Stimulated activated CD8-positive, alpha-beta memory T cell treated with anti-CD3 and anti-CD28 coated beads, Interleukin-15, amount 100 ng/mL, for 48 hours (primary cell): ENCODE results near the gene CNTN5.

Experiments
- DNase-seq, 2 donors: peaks; one replicate each; pipeline ENCODE4 v3.0.0-alpha.2; 2020; ENCODE audit warnings: low read depth in 2 of 2

Gene CNTN5

GRCh38 chr11:99614352-99614751, 593.6 kb downstream of the CNTN5 start:
- DNase-seq = no peak

DNA sequence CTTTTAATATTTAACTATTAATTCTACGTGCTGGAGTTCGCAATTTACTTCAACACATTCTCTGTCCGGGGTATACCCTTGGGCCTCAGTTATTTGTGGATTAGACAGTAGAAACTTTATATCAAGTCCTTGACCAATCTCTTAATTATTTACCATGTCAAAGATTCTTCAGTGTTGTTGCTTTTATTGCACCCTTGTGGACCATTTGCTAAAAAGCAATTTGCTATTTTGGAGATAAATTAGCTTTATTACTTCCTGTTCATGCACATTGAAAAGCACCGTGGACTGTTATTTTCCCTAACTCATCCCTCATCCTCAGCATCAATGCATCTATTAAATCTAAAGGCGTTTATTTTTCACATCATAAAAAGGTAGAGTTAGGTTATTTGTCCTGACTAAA, 609.9 kb downstream of the CNTN5 start:
- no peak for DNase-seq

- DNase-seq = no peak
These were observed 610.9 kb downstream of the CNTN5 start for GRCh38 chr11:99631618-99632017.

DNA sequence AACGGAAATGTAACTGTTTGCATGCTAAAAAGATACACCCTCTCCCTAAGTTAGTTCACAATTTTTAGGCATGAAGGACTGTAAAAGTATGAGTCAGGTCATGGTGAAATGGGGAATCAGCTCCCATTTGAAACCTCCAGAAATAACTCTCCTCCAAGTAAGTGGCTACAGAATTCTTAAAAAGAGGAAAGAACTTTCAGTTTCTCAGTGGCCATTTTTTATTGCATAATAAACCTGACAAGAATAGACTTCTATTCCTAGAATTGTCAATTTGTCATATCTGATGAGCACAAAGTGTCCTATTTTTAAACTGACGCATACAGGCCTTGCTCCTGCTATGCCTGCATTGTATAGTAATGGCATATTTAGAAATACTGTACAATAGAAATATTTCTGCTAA, 612.2 kb downstream of the CNTN5 start:
- DNase-seq = no peak

- DNase-seq = no peak
These were observed 613.8 kb downstream of the CNTN5 start for GRCh38 chr11:99634581-99634980.

- no peak for DNase-seq
These were observed 617.4 kb downstream of the CNTN5 start for GRCh38 chr11:99638073-99638553.

DNA sequence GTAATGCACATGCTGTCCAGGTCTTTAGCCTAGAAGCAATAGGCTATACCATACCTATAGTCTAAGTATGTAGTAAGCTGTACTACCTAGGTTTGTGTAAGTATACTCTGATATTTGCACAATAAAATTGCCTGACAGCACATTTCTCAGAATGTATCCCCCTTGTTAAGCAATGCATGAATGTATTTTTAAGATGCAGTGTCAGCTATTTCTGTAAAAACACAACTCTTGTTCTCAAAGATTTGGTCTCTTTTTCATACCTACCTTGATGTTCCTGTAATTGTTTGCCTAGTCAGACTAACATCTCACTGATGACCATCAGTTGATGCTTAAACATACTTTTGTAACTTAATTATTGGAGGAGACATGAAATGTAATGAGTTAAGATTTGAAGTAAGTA, 619.9 kb downstream of the CNTN5 start:
- no peak for DNase-seq

DNA sequence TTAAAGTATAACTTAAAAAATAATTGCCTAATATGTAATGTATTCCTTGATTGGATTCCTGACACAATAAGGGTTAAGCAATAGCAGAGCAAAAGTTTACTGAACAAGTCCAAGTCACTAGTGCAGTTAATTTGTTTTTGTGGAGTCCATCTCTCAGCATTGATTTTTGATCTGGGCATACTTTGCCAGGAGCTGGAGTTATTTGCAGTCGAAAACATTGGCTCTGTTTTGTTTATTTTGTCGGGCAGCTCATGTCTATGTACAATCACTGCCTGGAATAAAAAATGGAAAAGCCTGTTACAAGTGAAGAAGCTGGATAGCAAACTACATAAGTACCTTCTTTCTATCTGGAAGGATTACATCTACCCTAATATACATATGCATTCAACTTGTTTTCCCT, 625.2 kb downstream of the CNTN5 start:
- DNase-seq = no peak

DNA sequence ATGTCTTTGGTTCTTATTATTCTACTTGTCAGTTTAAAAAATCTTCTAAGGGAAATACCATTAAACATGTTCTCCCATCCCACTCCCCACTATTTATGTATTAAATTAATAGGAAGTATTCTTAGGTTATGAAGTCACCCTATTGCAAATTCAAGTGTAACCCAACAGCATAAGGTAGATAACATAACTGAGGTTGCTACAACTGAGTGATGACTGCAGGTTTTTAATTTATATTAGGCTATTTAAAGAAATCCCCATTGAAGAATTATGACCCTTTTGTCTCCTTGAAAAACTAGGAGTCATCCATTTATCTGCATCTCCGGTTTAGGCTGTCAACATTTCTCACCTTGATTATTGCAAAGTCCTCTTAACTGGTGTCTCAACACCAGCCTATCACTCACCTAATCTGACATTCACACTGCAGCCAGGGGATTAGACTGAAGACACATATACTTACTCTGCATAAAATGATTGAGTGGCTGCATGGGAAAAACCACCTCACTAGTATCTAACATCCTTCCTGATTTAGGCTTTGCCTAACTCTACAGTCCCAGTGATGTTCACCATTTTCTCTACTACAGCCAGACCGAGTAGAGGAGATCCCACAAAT, 649.4 kb downstream of the CNTN5 start:
- no peak for DNase-seq

DNA sequence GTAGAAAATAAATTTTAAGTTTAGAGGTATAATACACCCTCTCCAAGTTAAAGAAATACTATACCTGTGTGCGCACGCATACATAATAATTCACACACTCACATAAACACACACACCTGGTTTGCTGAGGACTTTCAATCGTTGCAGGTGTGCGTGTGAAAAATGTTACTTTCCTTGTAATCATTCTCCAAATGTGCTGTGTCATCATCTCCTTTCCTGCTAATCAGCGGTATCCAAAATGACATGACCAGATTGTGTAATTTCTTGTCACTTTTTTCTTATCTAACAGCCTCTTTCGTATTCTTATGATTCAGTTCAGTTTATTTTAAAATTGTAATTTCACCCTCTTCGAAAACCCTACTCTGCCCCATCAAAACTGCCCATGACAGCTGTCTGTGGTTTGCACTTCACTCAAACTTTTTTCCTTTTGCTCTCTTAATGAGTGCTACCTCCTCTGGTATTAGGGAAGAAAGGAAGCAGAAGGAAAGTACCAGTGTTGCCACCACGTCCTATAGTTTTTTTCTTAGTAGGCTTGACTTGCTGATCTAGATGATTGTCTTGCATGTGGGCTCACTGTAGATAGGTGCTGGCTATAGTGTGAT, 651.2 kb downstream of the CNTN5 start:
- no peak for DNase-seq

DNA sequence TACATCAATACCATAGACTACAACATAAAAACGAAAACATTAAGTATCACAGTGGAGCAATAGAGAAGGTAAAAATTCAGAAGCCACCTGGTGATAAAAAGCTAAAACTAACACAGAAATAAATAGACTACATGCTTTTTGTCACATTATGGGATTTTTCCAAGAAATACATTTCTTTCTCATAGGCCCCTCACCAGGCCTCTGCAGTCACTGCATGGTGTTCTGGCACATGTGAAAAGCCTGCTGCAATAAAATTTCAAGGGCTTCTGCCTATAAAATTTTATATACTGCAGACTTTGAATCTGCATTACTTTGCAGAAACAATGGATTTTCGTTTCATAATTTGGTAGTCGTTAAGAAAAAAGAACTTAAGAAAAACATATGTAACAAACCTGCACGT, 655.5 kb downstream of the CNTN5 start:
- DNase-seq = no peak

- no peak for DNase-seq
These were observed 661.4 kb downstream of the CNTN5 start for GRCh38 chr11:99682171-99682570.

- no peak for DNase-seq
These were observed 661.9 kb downstream of the CNTN5 start for GRCh38 chr11:99682646-99683045.

GRCh38 chr11:99683933-99684332, 663.2 kb downstream of the CNTN5 start:
- DNase-seq = no peak

GRCh38 chr11:99686838-99687237, 666.1 kb downstream of the CNTN5 start:
- DNase-seq = no peak

GRCh38 chr11:99687320-99687719, 666.6 kb downstream of the CNTN5 start:
- no peak for DNase-seq

GRCh38 chr11:99693941-99694492, 673.3 kb downstream of the CNTN5 start:
- DNase-seq = no peak

DNA sequence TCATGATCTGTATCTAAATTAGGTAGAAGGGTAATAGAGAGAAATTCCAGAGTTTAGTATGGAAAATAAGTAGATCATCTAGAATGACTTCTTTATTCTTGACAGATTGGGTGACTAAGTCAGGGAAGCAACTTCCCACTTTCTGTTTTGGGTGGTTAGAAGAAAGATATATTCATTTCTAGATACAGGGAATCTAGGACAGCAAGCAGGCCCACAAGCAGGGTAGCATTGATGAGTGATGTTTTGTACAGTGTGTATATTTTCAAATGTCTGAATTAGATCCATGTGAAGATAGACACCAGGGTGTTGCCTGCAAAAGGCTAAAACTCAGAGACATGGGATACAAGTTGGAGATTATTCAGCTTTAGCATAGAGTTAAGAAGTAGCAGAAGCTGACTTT, 674.4 kb downstream of the CNTN5 start:
- no peak for DNase-seq

DNA sequence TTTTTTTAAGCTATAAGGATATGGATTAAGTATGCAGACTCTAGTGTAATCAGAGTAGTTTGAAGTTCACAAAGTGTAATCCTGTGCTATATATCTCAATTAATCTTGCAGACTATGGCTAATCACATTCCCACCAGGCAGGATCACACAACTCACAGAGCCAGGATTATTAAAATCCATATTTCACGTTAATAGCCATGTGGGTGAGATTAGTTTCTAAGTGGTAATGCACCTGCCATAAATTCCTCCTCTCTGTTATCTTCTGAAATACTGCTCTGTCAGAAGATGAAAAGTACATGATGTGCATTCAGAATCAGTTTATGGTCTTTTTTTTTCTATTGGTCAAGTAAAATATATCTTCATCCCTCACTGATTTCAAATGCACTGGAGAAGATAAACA, 686.1 kb downstream of the CNTN5 start:
- DNase-seq = no peak

DNA sequence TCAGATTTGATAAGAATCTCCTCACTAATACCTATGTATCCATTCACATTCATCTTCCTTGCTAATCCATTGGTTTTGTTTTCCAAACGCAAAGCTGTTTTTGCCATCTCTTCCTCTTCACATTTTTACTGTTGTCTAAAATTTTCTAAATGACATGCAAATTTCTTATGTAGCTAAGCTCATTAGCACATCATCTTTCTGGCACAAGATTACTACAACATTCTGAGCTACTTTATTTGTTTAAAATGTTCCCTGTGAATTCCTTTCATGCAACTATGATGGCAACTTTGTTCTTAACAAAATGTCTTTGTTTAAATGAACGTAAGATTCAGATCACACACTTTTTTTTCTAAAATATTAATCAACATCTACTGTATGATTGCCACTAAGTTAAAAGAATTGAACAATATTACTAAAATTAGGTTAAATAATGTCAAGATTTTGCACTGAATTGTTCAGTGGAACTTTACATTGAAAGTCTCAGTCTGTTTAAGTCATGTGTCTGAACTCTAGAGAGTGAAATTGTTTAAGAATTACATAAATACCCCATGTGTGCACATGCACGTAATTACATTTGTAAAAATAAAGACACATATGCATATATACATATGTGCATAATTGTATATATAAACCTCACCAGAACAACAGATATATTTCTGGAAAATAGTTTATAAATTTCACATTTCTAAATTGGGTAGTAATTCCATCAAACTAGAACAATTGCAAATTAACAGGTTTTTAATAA, 688.4 kb downstream of the CNTN5 start:
- no peak for DNase-seq

DNA sequence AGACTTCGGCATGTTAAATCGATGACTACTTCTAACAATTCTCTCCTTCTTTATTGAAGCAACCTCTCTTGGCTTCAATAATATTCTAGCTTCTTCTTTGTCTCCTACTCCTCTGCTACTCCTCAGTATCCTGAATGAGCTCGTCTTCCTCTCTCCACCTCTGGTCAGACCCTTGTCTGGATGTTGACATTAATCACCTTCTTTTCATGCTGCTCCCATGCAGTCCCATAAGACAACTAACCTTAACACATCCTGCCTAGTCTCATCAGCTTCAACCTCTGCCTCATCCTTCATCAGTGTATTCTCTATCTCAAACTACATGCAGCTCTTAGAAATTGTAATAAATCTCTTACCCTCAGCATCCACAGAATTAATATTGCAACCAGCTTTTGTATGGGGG, 695.6 kb downstream of the CNTN5 start:
- no peak for DNase-seq

DNA sequence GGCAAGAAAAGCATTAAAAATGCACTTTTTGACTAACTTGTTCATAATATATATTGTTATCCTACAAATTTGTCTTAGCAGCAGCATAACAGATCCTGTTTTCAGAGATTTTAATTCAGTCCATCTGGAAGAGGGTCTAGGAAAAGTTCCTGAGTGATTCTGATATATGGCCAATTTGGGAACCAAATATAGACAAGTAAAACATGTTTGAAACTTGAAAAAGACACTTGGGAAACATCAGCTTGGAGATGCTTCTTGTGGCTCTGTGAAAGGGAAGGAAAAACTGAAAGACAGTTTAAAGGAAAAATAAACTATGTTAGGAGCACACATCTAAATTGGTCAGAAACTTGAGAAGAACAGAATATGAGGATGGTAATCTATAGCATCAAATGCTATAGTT, 697.5 kb downstream of the CNTN5 start:
- no peak for DNase-seq
